Liver (tissue), 9 donors: ENCODE data around the gene ACOXL. TPM values are rescaled to one million over a fixed set of nuclear protein-coding genes. Genes with fewer than 3 reads are reported as not detected.

ENCODE experiments used
- DNase-seq: peaks from one replicate; pipeline ENCODE4 v3.0.0-alpha.2; 2017; ENCODE audit warnings: low spot score
- H3K27ac ChIP-seq, 2 donors: one replicate each; pipeline ENCODE4 v1.7.0; 2013; ENCODE audit warnings: inconsistent platforms in 2 of 2, low read length in 2 of 2, control low read depth in 1 of 2, low read depth in 1 of 2, mild to moderate bottlenecking in 1 of 2
- H3K27me3 ChIP-seq, 4 donors: one replicate each; pipeline versions ENCODE4 v1.6.1 to v1.7.0; 2013; ENCODE audit warnings: low read length in 3 of 4, inconsistent platforms in 1 of 4, mild to moderate bottlenecking in 1 of 4, moderate library complexity in 1 of 4; ENCODE audit not compliant: control insufficient read depth in 4 of 4, insufficient read depth in 4 of 4
- H3K36me3 ChIP-seq, 4 donors: one replicate each; pipeline versions ENCODE4 v1.6.1 to v1.7.0; 2013; ENCODE audit warnings: low read length in 3 of 4, mild to moderate bottlenecking in 3 of 4, low read depth in 1 of 4, moderate library complexity in 1 of 4; ENCODE audit not compliant: control insufficient read depth in 4 of 4, insufficient read depth in 3 of 4
- H3K4me1 ChIP-seq, 4 donors: one replicate each; pipeline versions ENCODE4 v1.6.1 to v1.7.0; 2013; ENCODE audit warnings: low read length in 3 of 4, mild to moderate bottlenecking in 3 of 4, moderate library complexity in 1 of 4; ENCODE audit not compliant: control insufficient read depth in 4 of 4, insufficient read depth in 4 of 4
- H3K4me3 ChIP-seq, 3 donors: one replicate each; pipeline versions ENCODE4 v1.6.1 to v1.7.0; 2013; ENCODE audit warnings: low read length in 3 of 3, control low read depth in 1 of 3, low read depth in 1 of 3, mild to moderate bottlenecking in 1 of 3
- H3K9ac ChIP-seq, 2 donors: one replicate each; pipeline ENCODE4 v1.7.0; 2013; ENCODE audit warnings: low read length in 2 of 2, mild to moderate bottlenecking in 2 of 2, moderate library complexity in 2 of 2, control low read depth in 1 of 2, low read depth in 1 of 2
- H3K9me3 ChIP-seq, 4 donors: one replicate each; pipeline versions ENCODE4 v1.6.1 to v1.7.0; 2013; ENCODE audit warnings: low read length in 3 of 4; ENCODE audit not compliant: control insufficient read depth in 4 of 4
- EGR1 ChIP-seq, 2 donors: IDR thresholded peaks; 2 replicates each; pipeline ENCODE4 v1.6.1; 2016 to 2018; ENCODE audit warnings: antibody characterized with exemption in 2 of 2, low read depth in 2 of 2
- FOXA1 ChIP-seq: IDR thresholded peaks from 2 replicates; pipeline ENCODE4 v1.6.1; 2016; ENCODE audit warnings: antibody characterized with exemption
- GABPA ChIP-seq, 2 donors: IDR thresholded peaks in 1 of 2; conservative IDR thresholded peaks in 1 of 2; 2 replicates each; pipeline ENCODE4 v1.6.1; 2016; ENCODE audit warnings: antibody characterized with exemption in 2 of 2, mild to moderate bottlenecking in 1 of 2, moderate library complexity in 1 of 2
- HNF4G ChIP-seq: IDR thresholded peaks from 2 replicates; pipeline ENCODE4 v1.6.1; 2016; ENCODE audit warnings: antibody characterized with exemption
- JUND ChIP-seq, 2 donors: IDR thresholded peaks; 2 replicates each; pipeline ENCODE4 v1.6.1; 2016; ENCODE audit warnings: antibody characterized with exemption in 2 of 2
- RAD21 ChIP-seq, 2 donors: IDR thresholded peaks; 2 replicates each; pipeline ENCODE4 v1.6.1; 2016; ENCODE audit warnings: antibody characterized with exemption in 2 of 2, mild to moderate bottlenecking in 2 of 2
- REST ChIP-seq: IDR thresholded peaks from 2 replicates; pipeline ENCODE4 v1.6.1; 2016; ENCODE audit warnings: antibody characterized with exemption, mild to moderate bottlenecking
- RXRA ChIP-seq, 2 donors: IDR thresholded peaks; 2 replicates each; pipeline ENCODE4 v1.6.1; 2017 to 2018; ENCODE audit warnings: antibody characterized with exemption in 2 of 2, mild to moderate bottlenecking in 1 of 2
- TAF1 ChIP-seq: conservative IDR thresholded peaks from 2 replicates; pipeline ENCODE4 v1.6.1; 2016; ENCODE audit warnings: antibody characterized with exemption, mild to moderate bottlenecking
- YY1 ChIP-seq: IDR thresholded peaks from 2 replicates; pipeline ENCODE4 v1.6.1; 2016; ENCODE audit warnings: antibody characterized with exemption, mild to moderate bottlenecking
- ZBTB33 ChIP-seq: IDR thresholded peaks from 2 replicates; pipeline ENCODE4 v1.6.1; 2016; ENCODE audit warnings: antibody characterized with exemption
- WGBS: extraction: QIAGEN DNeasy Blood & Tissue Kit; methylation state at CpG from one replicate; pipeline ENCODE4 v1.1.7; 2013; 5-methylcytosine and 5-hydroxymethylcytosine counted together
- polyA plus RNA-seq, 2 donors: library from polyadenylated mRNA; stranded (reverse) in 1 of 2; unstranded in 1 of 2; fragments of 200-250 nt in 1 of 2; fragments of >200 nt in 1 of 2; fragmentation: Nextera tagmentation in 1 of 2; extraction: Ambion mirVana in 1 of 2; gene quantifications; one replicate each; pipeline versions ENCODE4 v1.2.1 to v1.2.3, GENCODE V29; 2013 to 2015
- total RNA-seq, 2 donors: library from RNA; depleted of rRNA; stranded (reverse); fragments of >200 nt; gene quantifications; one replicate each; pipeline ENCODE4 v1.2.3, GENCODE V29; 2014
- TF ChIP-seq, protein P1 (sequence below): fragments of 150-350 bp; IDR thresholded peaks from 2 replicates; pipeline ENCODE4 v1.5.1; 2017; ENCODE audit warnings: improper control_type of control experiment, low read depth, low read length; ENCODE audit not compliant: missing input control
- donor health status: healthy.
- donor health status: healthy.
- donor health status: healthy.
- donor health status: healthy.
- donor health status: healthy.

The ACOXL gene
- total and polyA plus RNA-seq, 4 donors = 0.07 TPM; not detected in 3

GRCh38 chr2:110823165-110823564, 90.8 kb downstream of the ACOXL start (continued):
- no peak for TF ChIP-seq GABPA (IDR thresholded peaks at IDR 0.05 in 1 of 2, conservative IDR thresholded peaks at IDR 0.05 in 1 of 2)

DNA sequence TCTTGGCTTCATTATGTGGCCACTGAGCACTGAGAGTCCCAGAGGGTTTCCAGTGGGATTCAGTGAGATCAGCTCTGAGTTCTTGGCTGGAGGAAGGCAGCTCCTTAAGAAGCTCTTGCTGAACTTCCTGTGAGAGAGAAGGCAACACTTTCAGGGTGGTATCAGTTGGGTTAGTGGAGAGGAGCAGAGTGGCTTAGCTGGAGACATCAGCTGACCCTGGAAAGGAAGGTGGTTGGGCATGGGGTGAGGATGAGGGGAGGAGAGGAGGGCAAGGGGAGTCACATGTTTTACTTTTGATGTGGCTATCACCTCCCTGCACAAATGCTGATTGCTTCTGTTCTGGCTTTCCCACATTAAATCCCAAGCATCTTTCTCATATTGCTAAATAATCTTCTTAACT, 95.1 kb downstream of the ACOXL start:
- Histone ChIP-seq H3K9ac (no peak overlapping the region), H3K27ac (no peak overlapping the region), H3K4me1 (no peaks in the 10 kb centered on the region), H3K36me3 (no peaks in the 10 kb centered on the region), H3K27me3 (no peaks in the 10 kb centered on the region), H3K4me3 (no peak overlapping the region), H3K9me3 (peaks cover 0 to 3% (median under 1%) of the 10 kb centered on the region in 4 donors)
- TF ChIP-seq RXRA (IDR thresholded peaks at IDR 0.05) = no peak
- no peak for TF ChIP-seq EGR1 (IDR thresholded peaks at IDR 0.05; ENCODE audit: low read depth in 2 of 2)
- TF ChIP-seq, protein P1, sequence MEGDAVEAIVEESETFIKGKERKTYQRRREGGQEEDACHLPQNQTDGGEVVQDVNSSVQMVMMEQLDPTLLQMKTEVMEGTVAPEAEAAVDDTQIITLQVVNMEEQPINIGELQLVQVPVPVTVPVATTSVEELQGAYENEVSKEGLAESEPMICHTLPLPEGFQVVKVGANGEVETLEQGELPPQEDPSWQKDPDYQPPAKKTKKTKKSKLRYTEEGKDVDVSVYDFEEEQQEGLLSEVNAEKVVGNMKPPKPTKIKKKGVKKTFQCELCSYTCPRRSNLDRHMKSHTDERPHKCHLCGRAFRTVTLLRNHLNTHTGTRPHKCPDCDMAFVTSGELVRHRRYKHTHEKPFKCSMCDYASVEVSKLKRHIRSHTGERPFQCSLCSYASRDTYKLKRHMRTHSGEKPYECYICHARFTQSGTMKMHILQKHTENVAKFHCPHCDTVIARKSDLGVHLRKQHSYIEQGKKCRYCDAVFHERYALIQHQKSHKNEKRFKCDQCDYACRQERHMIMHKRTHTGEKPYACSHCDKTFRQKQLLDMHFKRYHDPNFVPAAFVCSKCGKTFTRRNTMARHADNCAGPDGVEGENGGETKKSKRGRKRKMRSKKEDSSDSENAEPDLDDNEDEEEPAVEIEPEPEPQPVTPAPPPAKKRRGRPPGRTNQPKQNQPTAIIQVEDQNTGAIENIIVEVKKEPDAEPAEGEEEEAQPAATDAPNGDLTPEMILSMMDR = no peak
- no peak for TF ChIP-seq GABPA (IDR thresholded peaks at IDR 0.05 in 1 of 2, conservative IDR thresholded peaks at IDR 0.05 in 1 of 2)
- TF ChIP-seq RAD21 (IDR thresholded peaks at IDR 0.05) = no peak
- no peak for TF ChIP-seq TAF1
- TF ChIP-seq FOXA1 = no peak
- TF ChIP-seq HNF4G = no peak
- no peak for TF ChIP-seq ZBTB33
- DNase-seq = no peak

- TF ChIP-seq REST (no peak), YY1 (no peak), RXRA (IDR thresholded peaks at IDR 0.05) (no peak), ZBTB33 (no peak), JUND (IDR thresholded peaks at IDR 0.05) (no peak), TAF1 (no peak)
- Histone ChIP-seq H3K9me3 (peaks cover 0 to 3% (median under 1%) of the 10 kb centered on the region in 4 donors), H3K4me3 (no peak overlapping the region), H3K4me1 (no peaks in the 10 kb centered on the region), H3K9ac (no peak overlapping the region), H3K27me3 (no peaks in the 10 kb centered on the region), H3K36me3 (no peaks in the 10 kb centered on the region), H3K27ac (no peak overlapping the region)
- no peak for DNase-seq
- WGBS = 83% methylated on average over 6 of the region's 6 CpGs
Measured at GRCh38 chr2:110828330-110828729, 96.0 kb downstream of the ACOXL start.
